D721Med (cell line): Measurements from ENCODE around the gene SH3PXD2A.

Experiments
- DNase-seq: peaks from one replicate; pipeline ENCODE4 v3.0.0; 2011; ENCODE audit warnings: low spot score; ENCODE audit not compliant: insufficient read length
- FAIRE-seq: peaks from 2 replicates; lab custom pipeline; 2011; peaks lifted over from hg19 to GRCh38; lab: Jason Lieb, UNC
- TF ChIP-seq, protein P1 (sequence below): IDR thresholded peaks from 2 replicates; pipeline ENCODE4 v1.5.1; 2012; ENCODE audit warnings: mild to moderate bottlenecking, control low read depth; ENCODE audit not compliant: insufficient read depth; ENCODE audit errors: missing control alignments

SH3PXD2A gene

DNA sequence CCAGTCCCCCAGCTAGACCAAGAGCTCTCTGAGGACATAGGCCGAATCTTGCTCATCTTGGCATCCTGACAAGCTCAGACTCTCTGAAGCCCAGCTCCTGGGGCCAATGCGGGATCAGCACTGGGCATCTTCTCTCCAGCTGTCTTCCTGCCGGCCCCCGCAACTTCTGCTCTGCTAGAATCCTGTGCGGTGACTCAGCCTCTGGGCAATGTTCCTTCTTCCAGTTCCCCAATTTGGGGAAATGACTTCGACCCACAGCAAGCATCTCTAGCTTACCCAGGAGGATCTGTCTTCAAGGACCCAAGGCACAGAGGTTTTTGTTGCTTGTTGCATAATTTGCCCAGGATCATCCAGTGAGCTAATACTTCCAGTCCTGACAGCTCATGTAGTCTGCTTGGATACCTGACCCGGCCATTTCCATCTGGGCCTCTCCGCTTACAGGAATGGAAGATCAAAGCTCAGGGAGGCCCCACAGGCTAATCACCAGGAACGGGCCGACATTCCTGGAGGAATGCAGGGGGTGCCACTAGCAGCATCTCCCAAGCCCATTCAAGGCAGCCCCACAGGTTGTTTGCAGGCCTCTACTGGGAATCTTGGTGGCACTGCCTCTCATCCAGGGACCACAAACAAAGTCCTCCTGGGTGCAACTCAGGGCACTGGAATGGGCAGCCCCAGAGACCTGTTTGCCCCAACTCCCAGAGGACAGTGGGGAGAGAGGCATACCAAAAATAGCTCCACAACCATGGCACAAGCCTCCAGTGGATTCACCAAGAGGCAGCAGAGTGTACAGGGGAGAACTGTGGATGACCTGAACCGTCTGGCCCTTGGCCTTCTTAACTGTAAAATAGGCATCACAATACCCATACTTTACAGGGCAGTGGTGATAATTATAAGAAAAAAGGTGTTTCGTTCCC, 210.0 kb downstream of the SH3PXD2A start:
- FAIRE-seq, result no peak
- DNase-seq, result no peak
- TF ChIP-seq, protein P1, sequence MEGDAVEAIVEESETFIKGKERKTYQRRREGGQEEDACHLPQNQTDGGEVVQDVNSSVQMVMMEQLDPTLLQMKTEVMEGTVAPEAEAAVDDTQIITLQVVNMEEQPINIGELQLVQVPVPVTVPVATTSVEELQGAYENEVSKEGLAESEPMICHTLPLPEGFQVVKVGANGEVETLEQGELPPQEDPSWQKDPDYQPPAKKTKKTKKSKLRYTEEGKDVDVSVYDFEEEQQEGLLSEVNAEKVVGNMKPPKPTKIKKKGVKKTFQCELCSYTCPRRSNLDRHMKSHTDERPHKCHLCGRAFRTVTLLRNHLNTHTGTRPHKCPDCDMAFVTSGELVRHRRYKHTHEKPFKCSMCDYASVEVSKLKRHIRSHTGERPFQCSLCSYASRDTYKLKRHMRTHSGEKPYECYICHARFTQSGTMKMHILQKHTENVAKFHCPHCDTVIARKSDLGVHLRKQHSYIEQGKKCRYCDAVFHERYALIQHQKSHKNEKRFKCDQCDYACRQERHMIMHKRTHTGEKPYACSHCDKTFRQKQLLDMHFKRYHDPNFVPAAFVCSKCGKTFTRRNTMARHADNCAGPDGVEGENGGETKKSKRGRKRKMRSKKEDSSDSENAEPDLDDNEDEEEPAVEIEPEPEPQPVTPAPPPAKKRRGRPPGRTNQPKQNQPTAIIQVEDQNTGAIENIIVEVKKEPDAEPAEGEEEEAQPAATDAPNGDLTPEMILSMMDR, result no peak

DNA sequence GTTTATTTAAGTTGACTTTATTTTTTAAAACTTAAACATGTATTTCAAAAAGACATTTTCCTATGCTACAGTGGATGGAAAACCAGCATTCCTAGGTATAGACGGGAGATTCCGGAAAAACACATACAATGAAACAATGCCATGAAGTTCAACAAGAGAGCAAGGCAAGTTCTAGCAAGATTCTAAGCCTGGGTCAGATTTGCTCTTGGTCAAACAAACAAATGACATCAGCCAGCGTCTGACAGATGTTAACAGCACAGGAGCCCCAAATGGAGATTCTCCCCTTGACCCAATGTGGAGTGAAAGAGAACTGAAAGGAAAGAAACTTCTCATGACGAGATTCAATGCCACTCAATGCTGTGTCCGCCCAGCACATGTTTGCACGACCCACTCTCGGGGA, 212.0 kb downstream of the SH3PXD2A start:
- TF ChIP-seq, protein P1, result no peak
- no peak for FAIRE-seq
- DNase-seq, result no peak

GRCh38 chr10:103641326-103641725, 214.1 kb downstream of the SH3PXD2A start:
- TF ChIP-seq, protein P1, result no peak
- DNase-seq (no peak), FAIRE-seq (no peak)

GRCh38 chr10:103640436-103641181, 214.8 kb downstream of the SH3PXD2A start:
- DNase-seq, result no peak
- FAIRE-seq, result no peak
- TF ChIP-seq, protein P1, result no peak

DNA sequence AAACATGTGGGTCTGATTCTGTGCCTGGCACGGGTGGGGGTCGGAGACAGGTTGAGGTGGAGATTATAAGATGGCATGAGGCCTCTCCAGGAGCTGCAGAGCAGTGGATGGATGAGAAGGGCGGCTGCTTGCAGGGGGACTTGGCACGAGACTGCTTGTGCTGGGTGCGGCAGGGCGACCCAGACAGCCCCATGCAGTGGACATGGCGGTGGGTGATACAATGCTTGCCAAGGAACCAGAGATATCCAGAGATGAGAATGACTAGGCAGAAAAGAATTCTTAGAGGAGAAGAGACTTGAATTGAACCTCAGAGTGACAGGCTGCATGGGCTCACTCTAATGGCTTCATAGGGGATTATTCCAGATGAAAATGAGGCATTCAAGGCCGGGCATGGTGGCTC, 216.4 kb downstream of the SH3PXD2A start:
- TF ChIP-seq, protein P1, result no peak
- no peak for FAIRE-seq
- no peak for DNase-seq

GRCh38 chr10:103637927-103638557, 217.3 kb downstream of the SH3PXD2A start:
- no peak for FAIRE-seq
- no peak for DNase-seq
- TF ChIP-seq, protein P1, result no peak
